B cell (primary cell): ENCODE data around the gene PACSIN2. TPM values are rescaled to one million over a fixed set of nuclear protein-coding genes. Genes with fewer than 3 reads are reported as not detected.
A peak's percentile ranks its signal among the peaks of the same experiment; 100 is the strongest.
"Not testable (repeated sequence)": the region's sequence is repeated elsewhere in the genome, so short reads cannot be mapped to it uniquely, and the experiment has no call there.

ENCODE experiments used
- ATAC-seq: fragments of 200-7000 bp; cut with Tn5 transposase; one replicate; pipeline ENCODE4 v1.10.0; 2021; ENCODE audit warnings: low read depth, mild to moderate bottlenecking, moderate number of reproducible peaks, moderate library complexity
- CTCF ChIA-PET: fragments of 350-600 bp; sonication (Branson Sonifier 250); formaldehyde crosslinking; loops from one replicate; lab custom pipeline; 2021; ENCODE audit warnings: antibody characterized with exemption, inconsistent platforms; lab: Charles Lee
- POLR2A ChIA-PET: fragments of 350-600 bp; sonication (Branson Sonifier 250); formaldehyde crosslinking; loops from one replicate; lab custom pipeline; 2021; ENCODE audit warnings: antibody characterized with exemption; lab: Charles Lee
- DNase-seq: peaks from one replicate; pipeline ENCODE4 v3.0.0; 2013
- H2AFZ ChIP-seq: 2 replicates; pipeline ENCODE4 v1.6.1; 2012; ENCODE audit warnings: mild to moderate bottlenecking, low read depth, low read length; ENCODE audit not compliant: insufficient read depth, poor library complexity, severe bottlenecking
- H3K27ac ChIP-seq, 2 donors: 1 replicate in 1 of 2; 2 replicates in 1 of 2; pipeline ENCODE4 v1.5.1; 2012 to 2013; ENCODE audit warnings: low read length in 2 of 2, mild to moderate bottlenecking in 2 of 2, moderate library complexity in 1 of 2
- H3K27me3 ChIP-seq, 4 experiments: fragments of 200-600 bp in 1 of 4; sonication (generic) in 1 of 4; replicated peaks in 1 of 4; 1 replicate in 2 of 4; 2 replicates in 2 of 4; pipeline versions ENCODE4 v1.6.1 to v1.7.0; 2013 to 2016; ENCODE audit warnings: low read length in 3 of 4, mild to moderate bottlenecking in 2 of 4, mixed read lengths in 1 of 4, moderate library complexity in 1 of 4; ENCODE audit not compliant: insufficient read depth in 4 of 4, control insufficient read depth in 3 of 4; ENCODE audit errors: control extremely low read depth in 1 of 4
- H3K36me3 ChIP-seq, 2 experiments: replicated peaks in 1 of 2; 1 replicate in 1 of 2; 2 replicates in 1 of 2; pipeline versions ENCODE4 v1.6.1 to v1.7.1; 2013; ENCODE audit warnings: low read length in 1 of 2; ENCODE audit not compliant: insufficient read depth in 2 of 2, control insufficient read depth in 1 of 2; ENCODE audit errors: control extremely low read depth in 1 of 2, extremely low read depth in 1 of 2
- H3K4me1 ChIP-seq, 2 donors: fragments of 200-600 bp in 1 of 2; sonication (generic) in 1 of 2; 1 replicate in 1 of 2; 2 replicates in 1 of 2; pipeline versions ENCODE4 v1.5.1 to v1.6.1; 2013 to 2017; ENCODE audit warnings: low read length in 2 of 2; ENCODE audit not compliant: control insufficient read depth in 2 of 2, insufficient read depth in 2 of 2
- H3K4me2 ChIP-seq: replicated peaks from 2 replicates; pipeline ENCODE3; 2012; ENCODE audit warnings: mild to moderate bottlenecking, low read depth, low read length; ENCODE audit not compliant: poor library complexity, severe bottlenecking
- H3K4me3 ChIP-seq, 5 experiments: fragments of 200-600 bp in 1 of 5; sonication (generic) in 1 of 5; 1 replicate in 3 of 5; 2 replicates in 2 of 5; pipeline versions ENCODE4 v1.5.1 to v1.7.0; 2011 to 2016; ENCODE audit warnings: low read length in 4 of 5, mild to moderate bottlenecking in 4 of 5, low read depth in 2 of 5, control low read depth in 1 of 5, moderate library complexity in 1 of 5; ENCODE audit not compliant: insufficient read depth in 1 of 5; ENCODE audit errors: control extremely low read depth in 1 of 5, extremely low read depth in 1 of 5
- H3K79me2 ChIP-seq: fragments of 200-600 bp; sonication (generic); one replicate; pipeline ENCODE4 v1.6.0; 2016; ENCODE audit warnings: low read length; ENCODE audit not compliant: control insufficient read depth, insufficient read depth
- H3K9ac ChIP-seq: fragments of 200-600 bp; sonication (generic); 2 replicates; pipeline ENCODE4 v1.6.1; 2017; ENCODE audit warnings: mild to moderate bottlenecking, low read length, moderate library complexity
- H3K9me3 ChIP-seq, 3 donors: one replicate each; pipeline versions ENCODE4 v1.6.1 to v1.7.1; 2013; ENCODE audit warnings: low read length in 2 of 3; ENCODE audit not compliant: control insufficient read depth in 2 of 3, insufficient read depth in 1 of 3; ENCODE audit errors: control extremely low read depth in 1 of 3
- H4K20me1 ChIP-seq: 2 replicates; pipeline ENCODE4 v1.6.0; 2012; ENCODE audit warnings: mild to moderate bottlenecking, low read length; ENCODE audit not compliant: insufficient read depth, control insufficient read depth, poor library complexity, severe bottlenecking
- H3K27ac Mint-ChIP-seq: one replicate; pipeline ENCODE4 v1.8.0; 2021; ENCODE audit warnings: mixed read lengths
- H3K27me3 Mint-ChIP-seq: one replicate; pipeline ENCODE4 v1.8.0; 2021; ENCODE audit warnings: mixed read lengths
- H3K4me1 Mint-ChIP-seq: one replicate; pipeline ENCODE4 v1.8.0; 2021; ENCODE audit warnings: mixed read lengths
- H3K4me3 Mint-ChIP-seq: one replicate; pipeline ENCODE4 v1.8.0; 2021; ENCODE audit warnings: mixed read lengths
- H3K9me3 Mint-ChIP-seq: one replicate; pipeline ENCODE4 v1.8.0; 2022; ENCODE audit warnings: mixed read lengths; ENCODE audit not compliant: insufficient read depth
- CTCF ChIP-seq: fragments of 200-600 bp; IDR thresholded peaks from one replicate; pipeline ENCODE4 v1.8.0; 2022; ENCODE audit warnings: antibody characterized with exemption, mild to moderate bottlenecking
- EZH2 ChIP-seq: IDR thresholded peaks from 2 replicates; pipeline ENCODE4 v1.6.1; 2012; ENCODE audit warnings: borderline replicate concordance, low read depth, mild to moderate bottlenecking, moderate library complexity, low read length; ENCODE audit not compliant: insufficient read depth, poor library complexity, severe bottlenecking
- WGBS: methylation state at CpG from one replicate; pipeline ENCODE4 v1.1.5; 2013; ENCODE audit warnings: missing lambda C conversion rate; ENCODE audit not compliant: insufficient coverage; 5-methylcytosine and 5-hydroxymethylcytosine counted together
- intact Hi-C: fragments of 100-400 bp; cut with micrococcal nuclease; formaldehyde crosslinking; loops from one replicate; pipeline ENCODE4 v1.10.0; 2022
- polyA plus RNA-seq: library from polyadenylated mRNA; depleted of rRNA; stranded (reverse); fragments of >200 nt; gene quantifications from 2 replicates; pipeline ENCODE4 v1.2.3, GENCODE V29; 2012
- total RNA-seq, 2 donors: library from RNA; stranded (reverse); fragments of 120-200 nt in 1 of 2; gene quantifications; 1 replicate in 1 of 2; 2 replicates in 1 of 2; pipeline versions ENCODE4 v1.2.3 to v1.2.4, GENCODE V29; 2013 to 2022

PACSIN2 gene
- total and polyA plus RNA-seq, 2 donors (not counting 1 experiment from before 2014, with no cell fraction given): 26.9 to 59.3 TPM

- H3K79me2 ChIP-seq: peaks cover 96% of the 10 kb centered on the region
- peaks cover 31% of the 10 kb centered on the region for H4K20me1 ChIP-seq
- no peaks in the 10 kb centered on the region for H3K27me3 Mint-ChIP-seq
- H3K36me3 ChIP-seq: peaks cover 0 to 5% of the 10 kb centered on the region in 2 experiments
- peak overlapping the region; percentile 8 for H3K4me2 ChIP-seq
- intact Hi-C loops: loop anchor here (10.0 kb wide), 1 partner anchor 47 kb away; no protein-coding TSS in a partner anchor
- no peaks in the 10 kb centered on the region for H3K9me3 ChIP-seq
- DNase-seq (no peak), ATAC-seq (no peak)
- peaks cover 56% of the 10 kb centered on the region for H3K4me1 Mint-ChIP-seq
- H3K4me3 ChIP-seq: no peak overlapping the region
- no peak overlapping the region for H2AFZ ChIP-seq
- peak overlapping the region; percentile 64 for H3K27ac Mint-ChIP-seq
- WGBS: 63% methylated on average over 4 of the region's 6 CpGs
- CTCF ChIA-PET: interaction anchor here (0.7 kb wide), 1 partner anchor 24 kb away, joined by 3 read pairs; no protein-coding TSS in a partner anchor
- peak overlapping the region in 1 of 2 donors; percentile 34 for H3K27ac ChIP-seq
- no peak overlapping the region for H3K9ac ChIP-seq
- no peaks in the 10 kb centered on the region for H3K27me3 ChIP-seq
- no peaks in the 10 kb centered on the region for H3K9me3 Mint-ChIP-seq
- no peak overlapping the region for H3K4me3 Mint-ChIP-seq
- peaks cover 19 to 37% of the 10 kb centered on the region in 2 donors for H3K4me1 ChIP-seq
- TF ChIP-seq CTCF (no peak), EZH2 (no peak)
- POLR2A ChIA-PET: no interaction called here
These were observed 53.1 kb downstream of the PACSIN2 start for GRCh38 chr22:42961810-42962209.

- H3K9me3 Mint-ChIP-seq, H3K9ac ChIP-seq, H3K9me3 ChIP-seq, H3K4me3 ChIP-seq, H3K27me3 ChIP-seq, H3K4me3 Mint-ChIP-seq, POLR2A ChIA-PET, H2AFZ ChIP-seq, H3K36me3 ChIP-seq, H3K27ac Mint-ChIP-seq, H3K27ac ChIP-seq, H3K27me3 Mint-ChIP-seq, ATAC-seq, CTCF ChIA-PET, DNase-seq, H3K4me2 ChIP-seq: not testable (repeated sequence)
- 90% methylated on average over 2 of the region's 3 CpGs for WGBS
- intact Hi-C loops: loop anchor here (10.0 kb wide), 1 partner anchor 47 kb away; no protein-coding TSS in a partner anchor
- Histone ChIP-seq H3K4me1 (peaks cover 19 to 37% of the 10 kb centered on the region in 2 donors), H3K79me2 (peaks cover 96% of the 10 kb centered on the region), H4K20me1 (peaks cover 28% of the 10 kb centered on the region)
- peaks cover 57% of the 10 kb centered on the region for H3K4me1 Mint-ChIP-seq
These were observed 53.6 kb downstream of the PACSIN2 start for GRCh38 chr22:42961400-42961690.
